ENCODE measurements around the gene AZGP1. TPM values are rescaled to one million over a fixed set of nuclear protein-coding genes. Genes with fewer than 3 reads are reported as not detected.

The AZGP1 gene
- total and polyA plus RNA-seq, 2 of the 13 experiments (the other 11 are each of a cell fraction or from before 2014, with no cell fraction given), result 93.8 to 229 TPM

DNA sequence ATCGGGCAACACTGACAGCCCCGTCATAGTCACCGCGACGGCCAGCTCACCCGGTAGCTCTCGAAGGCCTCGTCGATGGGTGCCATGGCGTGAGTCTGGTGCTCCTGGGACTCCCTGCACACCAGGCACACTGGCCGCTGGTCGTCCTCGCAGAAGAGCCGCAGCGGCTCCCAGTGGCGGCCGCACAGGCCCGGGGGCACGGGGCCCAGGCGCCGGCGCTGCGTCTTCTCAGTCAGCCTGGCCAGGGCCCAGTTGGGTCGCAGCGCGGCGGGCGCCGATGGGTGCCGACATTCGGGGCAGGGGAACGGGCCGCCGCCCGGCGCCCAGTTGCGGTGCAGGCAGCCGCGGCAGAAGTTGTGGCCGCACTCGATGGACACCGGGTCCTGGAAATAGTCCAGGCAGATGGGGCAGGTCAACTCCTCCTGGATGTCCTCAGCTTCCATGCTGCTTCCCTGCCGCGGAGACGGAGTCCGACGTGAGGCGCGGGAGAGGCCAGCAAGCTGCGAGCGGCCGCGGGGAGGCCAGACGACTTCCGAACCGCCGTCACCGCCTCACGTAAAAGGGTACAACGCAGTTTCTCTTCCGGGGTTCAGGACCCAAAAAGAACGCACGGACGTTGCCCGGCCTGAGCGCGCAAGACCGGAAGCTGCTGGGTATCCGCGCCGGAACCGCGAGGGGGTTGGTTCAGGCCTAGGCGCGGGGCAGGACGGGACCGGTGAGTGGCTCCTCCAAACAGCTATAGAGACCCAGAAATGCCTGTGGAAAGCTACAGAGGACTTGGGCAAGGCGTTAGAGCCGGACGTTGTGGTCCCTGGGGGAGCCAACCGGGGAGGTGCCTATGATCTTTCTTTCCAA, 56.6 kb downstream of the AZGP1 start, which contains the start of gene TRIM4 (continued):
- TF ChIP-seq, protein P1, sequence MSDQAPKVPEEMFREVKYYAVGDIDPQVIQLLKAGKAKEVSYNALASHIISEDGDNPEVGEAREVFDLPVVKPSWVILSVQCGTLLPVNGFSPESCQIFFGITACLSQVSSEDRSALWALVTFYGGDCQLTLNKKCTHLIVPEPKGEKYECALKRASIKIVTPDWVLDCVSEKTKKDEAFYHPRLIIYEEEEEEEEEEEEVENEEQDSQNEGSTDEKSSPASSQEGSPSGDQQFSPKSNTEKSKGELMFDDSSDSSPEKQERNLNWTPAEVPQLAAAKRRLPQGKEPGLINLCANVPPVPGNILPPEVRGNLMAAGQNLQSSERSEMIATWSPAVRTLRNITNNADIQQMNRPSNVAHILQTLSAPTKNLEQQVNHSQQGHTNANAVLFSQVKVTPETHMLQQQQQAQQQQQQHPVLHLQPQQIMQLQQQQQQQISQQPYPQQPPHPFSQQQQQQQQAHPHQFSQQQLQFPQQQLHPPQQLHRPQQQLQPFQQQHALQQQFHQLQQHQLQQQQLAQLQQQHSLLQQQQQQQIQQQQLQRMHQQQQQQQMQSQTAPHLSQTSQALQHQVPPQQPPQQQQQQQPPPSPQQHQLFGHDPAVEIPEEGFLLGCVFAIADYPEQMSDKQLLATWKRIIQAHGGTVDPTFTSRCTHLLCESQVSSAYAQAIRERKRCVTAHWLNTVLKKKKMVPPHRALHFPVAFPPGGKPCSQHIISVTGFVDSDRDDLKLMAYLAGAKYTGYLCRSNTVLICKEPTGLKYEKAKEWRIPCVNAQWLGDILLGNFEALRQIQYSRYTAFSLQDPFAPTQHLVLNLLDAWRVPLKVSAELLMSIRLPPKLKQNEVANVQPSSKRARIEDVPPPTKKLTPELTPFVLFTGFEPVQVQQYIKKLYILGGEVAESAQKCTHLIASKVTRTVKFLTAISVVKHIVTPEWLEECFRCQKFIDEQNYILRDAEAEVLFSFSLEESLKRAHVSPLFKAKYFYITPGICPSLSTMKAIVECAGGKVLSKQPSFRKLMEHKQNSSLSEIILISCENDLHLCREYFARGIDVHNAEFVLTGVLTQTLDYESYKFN (CRISPR knock-in tag; conservative IDR thresholded peaks at IDR 0.05), result peak; percentile 26; the same call in 1 of the 2 replicates
- TF ChIP-seq AHR (CRISPR knock-in tag; IDR thresholded peaks at IDR 0.05), result no peak
- TF ChIP-seq, protein P2, sequence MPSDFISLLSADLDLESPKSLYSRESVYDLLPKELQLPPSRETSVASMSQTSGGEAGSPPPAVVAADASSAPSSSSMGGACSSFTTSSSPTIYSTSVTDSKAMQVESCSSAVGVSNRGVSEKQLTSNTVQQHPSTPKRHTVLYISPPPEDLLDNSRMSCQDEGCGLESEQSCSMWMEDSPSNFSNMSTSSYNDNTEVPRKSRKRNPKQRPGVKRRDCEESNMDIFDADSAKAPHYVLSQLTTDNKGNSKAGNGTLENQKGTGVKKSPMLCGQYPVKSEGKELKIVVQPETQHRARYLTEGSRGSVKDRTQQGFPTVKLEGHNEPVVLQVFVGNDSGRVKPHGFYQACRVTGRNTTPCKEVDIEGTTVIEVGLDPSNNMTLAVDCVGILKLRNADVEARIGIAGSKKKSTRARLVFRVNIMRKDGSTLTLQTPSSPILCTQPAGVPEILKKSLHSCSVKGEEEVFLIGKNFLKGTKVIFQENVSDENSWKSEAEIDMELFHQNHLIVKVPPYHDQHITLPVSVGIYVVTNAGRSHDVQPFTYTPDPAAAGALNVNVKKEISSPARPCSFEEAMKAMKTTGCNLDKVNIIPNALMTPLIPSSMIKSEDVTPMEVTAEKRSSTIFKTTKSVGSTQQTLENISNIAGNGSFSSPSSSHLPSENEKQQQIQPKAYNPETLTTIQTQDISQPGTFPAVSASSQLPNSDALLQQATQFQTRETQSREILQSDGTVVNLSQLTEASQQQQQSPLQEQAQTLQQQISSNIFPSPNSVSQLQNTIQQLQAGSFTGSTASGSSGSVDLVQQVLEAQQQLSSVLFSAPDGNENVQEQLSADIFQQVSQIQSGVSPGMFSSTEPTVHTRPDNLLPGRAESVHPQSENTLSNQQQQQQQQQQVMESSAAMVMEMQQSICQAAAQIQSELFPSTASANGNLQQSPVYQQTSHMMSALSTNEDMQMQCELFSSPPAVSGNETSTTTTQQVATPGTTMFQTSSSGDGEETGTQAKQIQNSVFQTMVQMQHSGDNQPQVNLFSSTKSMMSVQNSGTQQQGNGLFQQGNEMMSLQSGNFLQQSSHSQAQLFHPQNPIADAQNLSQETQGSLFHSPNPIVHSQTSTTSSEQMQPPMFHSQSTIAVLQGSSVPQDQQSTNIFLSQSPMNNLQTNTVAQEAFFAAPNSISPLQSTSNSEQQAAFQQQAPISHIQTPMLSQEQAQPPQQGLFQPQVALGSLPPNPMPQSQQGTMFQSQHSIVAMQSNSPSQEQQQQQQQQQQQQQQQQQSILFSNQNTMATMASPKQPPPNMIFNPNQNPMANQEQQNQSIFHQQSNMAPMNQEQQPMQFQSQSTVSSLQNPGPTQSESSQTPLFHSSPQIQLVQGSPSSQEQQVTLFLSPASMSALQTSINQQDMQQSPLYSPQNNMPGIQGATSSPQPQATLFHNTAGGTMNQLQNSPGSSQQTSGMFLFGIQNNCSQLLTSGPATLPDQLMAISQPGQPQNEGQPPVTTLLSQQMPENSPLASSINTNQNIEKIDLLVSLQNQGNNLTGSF (CRISPR knock-in tag; IDR thresholded peaks at IDR 0.05), result no peak
- TF ChIP-seq, protein P3, sequence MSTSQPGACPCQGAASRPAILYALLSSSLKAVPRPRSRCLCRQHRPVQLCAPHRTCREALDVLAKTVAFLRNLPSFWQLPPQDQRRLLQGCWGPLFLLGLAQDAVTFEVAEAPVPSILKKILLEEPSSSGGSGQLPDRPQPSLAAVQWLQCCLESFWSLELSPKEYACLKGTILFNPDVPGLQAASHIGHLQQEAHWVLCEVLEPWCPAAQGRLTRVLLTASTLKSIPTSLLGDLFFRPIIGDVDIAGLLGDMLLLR (CRISPR knock-in tag; IDR thresholded peaks at IDR 0.05), result peak; percentile 95
- no peak for TF ChIP-seq ZNF660 (CRISPR knock-in tag; IDR thresholded peaks at IDR 0.05; ENCODE audit: borderline replicate concordance, low read depth)
- peak; percentile 28 for TF ChIP-seq XRCC5 (optimal IDR thresholded peaks at IDR 0.05; ENCODE audit: low read length)
- 0 out of 2 replicates have a peak, but pooled peaks have one; percentile 70 for TF ChIP-seq SMAD3 (CRISPR knock-in tag; IDR thresholded peaks at IDR 0.05)
- TF ChIP-seq ZNF124 (CRISPR knock-in tag; IDR thresholded peaks at IDR 0.05), result 0 out of 2 replicates have a peak, but pooled peaks have one; percentile 24
- TF ChIP-seq SP2 (CRISPR knock-in tag; IDR thresholded peaks at IDR 0.05), result peak; percentile 78
- no peak for TF ChIP-seq ARNT (IDR thresholded peaks at IDR 0.05)
- TF ChIP-seq, protein P4, sequence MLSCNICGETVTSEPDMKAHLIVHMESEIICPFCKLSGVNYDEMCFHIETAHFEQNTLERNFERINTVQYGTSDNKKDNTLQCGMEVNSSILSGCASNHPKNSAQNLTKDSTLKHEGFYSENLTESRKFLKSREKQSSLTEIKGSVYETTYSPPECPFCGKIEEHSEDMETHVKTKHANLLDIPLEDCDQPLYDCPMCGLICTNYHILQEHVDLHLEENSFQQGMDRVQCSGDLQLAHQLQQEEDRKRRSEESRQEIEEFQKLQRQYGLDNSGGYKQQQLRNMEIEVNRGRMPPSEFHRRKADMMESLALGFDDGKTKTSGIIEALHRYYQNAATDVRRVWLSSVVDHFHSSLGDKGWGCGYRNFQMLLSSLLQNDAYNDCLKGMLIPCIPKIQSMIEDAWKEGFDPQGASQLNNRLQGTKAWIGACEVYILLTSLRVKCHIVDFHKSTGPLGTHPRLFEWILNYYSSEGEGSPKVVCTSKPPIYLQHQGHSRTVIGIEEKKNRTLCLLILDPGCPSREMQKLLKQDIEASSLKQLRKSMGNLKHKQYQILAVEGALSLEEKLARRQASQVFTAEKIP (CRISPR knock-in tag; IDR thresholded peaks at IDR 0.05; ENCODE audit: borderline replicate concordance), result no peak
- no peak for TF ChIP-seq ZNF572 (CRISPR knock-in tag; IDR thresholded peaks at IDR 0.05)
- peak; percentile 49 for TF ChIP-seq ZNF891 (CRISPR knock-in tag; IDR thresholded peaks at IDR 0.05)
- TF ChIP-seq, protein P5, sequence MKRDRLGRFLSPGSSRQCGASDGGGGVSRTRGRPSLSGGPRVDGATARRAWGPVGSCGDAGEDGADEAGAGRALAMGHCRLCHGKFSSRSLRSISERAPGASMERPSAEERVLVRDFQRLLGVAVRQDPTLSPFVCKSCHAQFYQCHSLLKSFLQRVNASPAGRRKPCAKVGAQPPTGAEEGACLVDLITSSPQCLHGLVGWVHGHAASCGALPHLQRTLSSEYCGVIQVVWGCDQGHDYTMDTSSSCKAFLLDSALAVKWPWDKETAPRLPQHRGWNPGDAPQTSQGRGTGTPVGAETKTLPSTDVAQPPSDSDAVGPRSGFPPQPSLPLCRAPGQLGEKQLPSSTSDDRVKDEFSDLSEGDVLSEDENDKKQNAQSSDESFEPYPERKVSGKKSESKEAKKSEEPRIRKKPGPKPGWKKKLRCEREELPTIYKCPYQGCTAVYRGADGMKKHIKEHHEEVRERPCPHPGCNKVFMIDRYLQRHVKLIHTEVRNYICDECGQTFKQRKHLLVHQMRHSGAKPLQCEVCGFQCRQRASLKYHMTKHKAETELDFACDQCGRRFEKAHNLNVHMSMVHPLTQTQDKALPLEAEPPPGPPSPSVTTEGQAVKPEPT (CRISPR knock-in tag; IDR thresholded peaks at IDR 0.05; ENCODE audit: low read depth), result 0 out of 2 replicates have a peak, but pooled peaks have one; percentile 20
- no peak for TF ChIP-seq GATA4 (IDR thresholded peaks at IDR 0.05; ENCODE audit: borderline replicate concordance, low read depth)

All from HepG2 (cell line).